Activated naive CD8-positive, alpha-beta T cell treated with anti-CD3 and anti-CD28 coated beads, Interleukin-2, amount 50 U/mL, for 24 hours (primary cell): ENCODE measurements around the gene SORCS1.

Experiments
- ATAC-seq: fragments of 150-1000 bp; cut with Tn5 transposase; one replicate; pipeline ENCODE4 v1.10.0; 2021
- DNase-seq: peaks from one replicate; pipeline ENCODE4 v3.0.0; 2021
- H3K27ac Mint-ChIP-seq: one replicate; pipeline ENCODE4 v1.8.0; 2021; ENCODE audit warnings: mild to moderate bottlenecking, mixed read lengths
- H3K27me3 Mint-ChIP-seq: one replicate; pipeline ENCODE4 v1.8.0; 2021; ENCODE audit warnings: mixed read lengths
- H3K36me3 Mint-ChIP-seq: one replicate; pipeline ENCODE4 v1.8.0; 2021; ENCODE audit warnings: low read depth, mixed read lengths
- H3K4me1 Mint-ChIP-seq: one replicate; pipeline ENCODE4 v1.8.0; 2021; ENCODE audit warnings: mixed read lengths
- H3K4me3 Mint-ChIP-seq: one replicate; pipeline ENCODE4 v1.8.0; 2021; ENCODE audit warnings: mild to moderate bottlenecking, moderate library complexity, mixed read lengths
- H3K9me3 Mint-ChIP-seq: one replicate; pipeline ENCODE4 v1.8.0; 2021; ENCODE audit warnings: mixed read lengths

Gene SORCS1

DNA sequence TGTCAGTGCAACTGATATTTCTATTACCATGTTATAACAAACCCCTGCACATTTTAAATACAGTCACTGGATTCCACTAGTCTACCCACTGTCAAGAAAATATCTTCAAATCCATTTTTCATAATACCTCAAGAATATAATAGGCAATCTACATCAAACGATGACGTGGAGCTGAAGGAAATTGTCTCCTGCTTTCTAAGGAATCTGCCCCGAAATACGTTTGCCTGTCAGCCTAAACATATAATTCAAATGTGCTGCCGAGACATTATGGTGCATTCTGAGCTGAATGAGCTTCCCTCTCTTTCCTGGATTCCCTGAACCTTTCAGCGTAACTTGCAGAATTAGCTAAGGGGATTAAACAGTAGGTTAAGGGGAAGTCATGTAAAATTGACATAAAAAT is 306.8 kb downstream of the SORCS1 start:
- Mint-ChIP-seq H3K27me3 (peaks cover 2% of the 10 kb centered on the region), H3K4me1 (no peaks in the 10 kb centered on the region), H3K4me3 (no peak overlapping the region), H3K9me3 (peaks cover 20% of the 10 kb centered on the region), H3K27ac (no peak overlapping the region), H3K36me3 (no peaks in the 10 kb centered on the region)
- no peak for DNase-seq
- ATAC-seq = no peak

GRCh38 chr10:106857213-106857612 is 307.3 kb downstream of the SORCS1 start:
- no peak for ATAC-seq
- Mint-ChIP-seq H3K4me1 (no peaks in the 10 kb centered on the region), H3K27me3 (peaks cover 2% of the 10 kb centered on the region), H3K27ac (no peak overlapping the region), H3K4me3 (no peak overlapping the region), H3K9me3 (peaks cover 20% of the 10 kb centered on the region), H3K36me3 (no peaks in the 10 kb centered on the region)
- no peak for DNase-seq

- Mint-ChIP-seq H3K4me3 (no peak overlapping the region), H3K4me1 (peaks cover 8% of the 10 kb centered on the region), H3K36me3 (no peaks in the 10 kb centered on the region), H3K27me3 (no peaks in the 10 kb centered on the region), H3K27ac (no peak overlapping the region), H3K9me3 (peaks cover 5% of the 10 kb centered on the region)
- ATAC-seq = peak; percentile 40
- DNase-seq = no peak
Observed at GRCh38 chr10:106836933-106837663, 327.4 kb downstream of the SORCS1 start.

GRCh38 chr10:106832846-106833245 is 331.7 kb downstream of the SORCS1 start:
- H3K9me3 Mint-ChIP-seq = no peaks in the 10 kb centered on the region
- H3K4me1 Mint-ChIP-seq = peaks cover 8% of the 10 kb centered on the region
- no peaks in the 10 kb centered on the region for H3K36me3 Mint-ChIP-seq
- H3K27ac Mint-ChIP-seq = no peak overlapping the region
- no peak overlapping the region for H3K4me3 Mint-ChIP-seq
- no peaks in the 10 kb centered on the region for H3K27me3 Mint-ChIP-seq
- no peak for DNase-seq
- ATAC-seq = no peak

- no peaks in the 10 kb centered on the region for H3K27me3 Mint-ChIP-seq
- DNase-seq = no peak
- no peak for ATAC-seq
- H3K36me3 Mint-ChIP-seq = no peaks in the 10 kb centered on the region
- no peak overlapping the region for H3K27ac Mint-ChIP-seq
- no peaks in the 10 kb centered on the region for H3K9me3 Mint-ChIP-seq
- no peak overlapping the region for H3K4me3 Mint-ChIP-seq
- H3K4me1 Mint-ChIP-seq = no peaks in the 10 kb centered on the region
Observed at GRCh38 chr10:106830471-106830870, 334.0 kb downstream of the SORCS1 start.

DNA sequence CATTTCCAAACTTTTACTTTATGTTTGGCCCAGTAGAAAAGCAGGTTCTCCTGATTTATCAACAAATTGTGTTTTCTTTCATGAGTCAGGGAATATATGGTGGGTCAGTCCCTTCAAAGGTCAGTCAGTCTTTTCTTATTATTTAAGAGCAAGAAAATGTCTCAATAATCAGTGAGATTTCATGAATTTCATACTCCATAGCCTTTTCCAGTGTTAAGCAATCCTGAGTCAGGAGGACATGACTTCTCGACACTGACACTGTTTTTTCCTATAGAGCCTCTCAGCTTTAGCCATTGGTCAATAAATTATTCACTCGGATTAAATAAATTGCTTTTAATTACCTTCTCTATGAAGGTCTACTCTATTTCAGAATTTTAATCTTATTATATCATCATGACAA is 334.5 kb downstream of the SORCS1 start:
- H3K9me3 Mint-ChIP-seq = no peaks in the 10 kb centered on the region
- H3K4me3 Mint-ChIP-seq = no peak overlapping the region
- no peaks in the 10 kb centered on the region for H3K36me3 Mint-ChIP-seq
- no peaks in the 10 kb centered on the region for H3K4me1 Mint-ChIP-seq
- H3K27ac Mint-ChIP-seq = no peak overlapping the region
- H3K27me3 Mint-ChIP-seq = no peaks in the 10 kb centered on the region
- DNase-seq (no peak), ATAC-seq (no peak)

DNA sequence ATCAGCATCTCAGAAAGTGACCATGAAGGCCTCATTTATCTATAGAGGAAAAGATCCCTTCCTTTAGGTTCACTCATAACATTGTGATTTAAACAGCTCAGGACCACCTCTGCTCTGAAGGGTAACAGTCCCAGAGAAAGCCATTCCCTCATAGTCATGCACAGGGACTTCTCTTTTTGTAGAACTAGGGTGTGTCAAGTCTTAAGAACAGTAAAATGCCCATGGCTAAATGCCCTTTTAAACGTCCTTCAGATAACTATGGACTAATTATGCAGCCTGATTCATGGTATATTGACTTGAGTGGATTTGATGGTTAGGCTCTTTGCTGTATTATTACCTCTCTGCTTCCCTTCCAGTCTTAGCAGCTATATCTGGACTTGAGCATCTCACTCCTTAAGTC is 337.8 kb downstream of the SORCS1 start:
- DNase-seq = no peak
- H3K27me3 Mint-ChIP-seq = no peaks in the 10 kb centered on the region
- no peaks in the 10 kb centered on the region for H3K4me1 Mint-ChIP-seq
- no peaks in the 10 kb centered on the region for H3K9me3 Mint-ChIP-seq
- no peak for ATAC-seq
- no peaks in the 10 kb centered on the region for H3K36me3 Mint-ChIP-seq
- no peak overlapping the region for H3K4me3 Mint-ChIP-seq
- H3K27ac Mint-ChIP-seq = no peak overlapping the region

DNA sequence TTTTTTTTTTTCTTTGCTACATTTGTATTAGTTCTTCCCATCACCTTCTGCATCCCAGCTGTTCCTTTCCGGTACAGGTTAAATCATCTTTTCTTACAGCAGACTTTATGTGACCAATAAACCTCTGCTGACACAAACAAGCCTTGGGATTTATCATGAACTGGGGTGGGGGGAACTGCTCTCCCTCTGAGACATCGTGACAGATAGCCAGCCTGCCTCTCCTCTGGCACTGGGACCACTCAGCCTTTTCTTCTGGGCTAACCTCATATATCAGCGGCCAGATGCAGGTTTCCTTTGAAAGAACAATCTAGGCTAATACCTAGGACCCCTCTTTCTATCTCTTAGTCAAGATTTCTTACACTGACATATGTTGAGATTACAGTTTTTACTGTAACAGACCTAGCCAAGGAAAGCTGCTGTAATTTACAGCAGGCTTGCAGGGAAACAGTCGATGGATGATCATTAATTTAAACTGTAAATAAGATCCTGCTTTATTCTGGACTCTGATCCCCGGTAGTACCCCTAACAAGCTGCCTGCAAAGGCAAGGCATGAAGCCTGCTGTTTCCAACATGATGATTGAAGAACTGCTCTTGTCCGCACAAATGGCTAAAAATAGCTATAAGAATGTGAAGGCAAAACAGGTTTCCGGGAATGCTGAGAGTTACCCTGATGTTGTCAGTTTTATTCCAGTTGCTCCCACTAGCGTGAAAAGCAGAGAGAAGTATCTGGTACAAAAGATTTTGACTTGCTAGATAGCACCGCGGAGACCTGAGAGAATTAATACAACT is 338.7 kb downstream of the SORCS1 start:
- Mint-ChIP-seq H3K4me3 (no peak overlapping the region), H3K27me3 (no peaks in the 10 kb centered on the region), H3K9me3 (no peaks in the 10 kb centered on the region), H3K36me3 (no peaks in the 10 kb centered on the region), H3K4me1 (no peaks in the 10 kb centered on the region), H3K27ac (no peak overlapping the region)
- ATAC-seq = no peak
- DNase-seq = no peak

- no peak for ATAC-seq
- H3K27me3 Mint-ChIP-seq = no peaks in the 10 kb centered on the region
- H3K9me3 Mint-ChIP-seq = no peaks in the 10 kb centered on the region
- peaks cover 9% of the 10 kb centered on the region for H3K4me1 Mint-ChIP-seq
- no peak for DNase-seq
- no peak overlapping the region for H3K4me3 Mint-ChIP-seq
- H3K36me3 Mint-ChIP-seq = no peaks in the 10 kb centered on the region
- H3K27ac Mint-ChIP-seq = no peak overlapping the region
Observed at GRCh38 chr10:106820579-106820978, 343.9 kb downstream of the SORCS1 start.

DNA sequence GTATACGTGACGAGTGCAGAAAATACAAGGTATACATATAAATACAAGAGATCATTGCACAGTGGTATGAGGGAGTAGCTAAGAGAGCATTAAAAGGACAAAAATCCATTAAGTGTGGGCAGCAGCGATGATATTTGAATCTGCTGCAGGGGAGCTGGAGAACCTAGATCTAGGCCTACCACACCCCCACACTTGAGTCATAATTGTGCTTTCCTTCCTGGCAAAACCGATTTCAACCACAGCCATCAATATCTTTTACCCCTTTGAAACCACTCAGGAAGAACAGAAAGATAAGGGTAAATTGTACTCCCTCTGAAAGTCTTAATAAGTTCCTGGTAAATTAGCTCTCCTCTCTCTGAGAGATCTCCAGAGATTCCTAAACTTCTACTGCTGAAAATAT is 345.0 kb downstream of the SORCS1 start:
- H3K4me1 Mint-ChIP-seq = peaks cover 9% of the 10 kb centered on the region
- ATAC-seq = no peak
- H3K4me3 Mint-ChIP-seq = no peak overlapping the region
- H3K27ac Mint-ChIP-seq = no peak overlapping the region
- H3K9me3 Mint-ChIP-seq = no peaks in the 10 kb centered on the region
- no peak for DNase-seq
- no peaks in the 10 kb centered on the region for H3K36me3 Mint-ChIP-seq
- no peaks in the 10 kb centered on the region for H3K27me3 Mint-ChIP-seq

- Mint-ChIP-seq H3K27ac (no peak overlapping the region), H3K4me1 (peaks cover 9% of the 10 kb centered on the region), H3K9me3 (no peaks in the 10 kb centered on the region), H3K27me3 (no peaks in the 10 kb centered on the region), H3K4me3 (no peak overlapping the region), H3K36me3 (no peaks in the 10 kb centered on the region)
- DNase-seq (no peak), ATAC-seq (no peak)
Observed at GRCh38 chr10:106816318-106817085, 348.0 kb downstream of the SORCS1 start.

- DNase-seq (no peak), ATAC-seq (no peak)
- Mint-ChIP-seq H3K36me3 (no peaks in the 10 kb centered on the region), H3K4me3 (no peak overlapping the region), H3K27me3 (no peaks in the 10 kb centered on the region), H3K9me3 (no peaks in the 10 kb centered on the region), H3K4me1 (peaks cover 9% of the 10 kb centered on the region), H3K27ac (no peak overlapping the region)
Observed at GRCh38 chr10:106815427-106816043, 349.0 kb downstream of the SORCS1 start.

DNA sequence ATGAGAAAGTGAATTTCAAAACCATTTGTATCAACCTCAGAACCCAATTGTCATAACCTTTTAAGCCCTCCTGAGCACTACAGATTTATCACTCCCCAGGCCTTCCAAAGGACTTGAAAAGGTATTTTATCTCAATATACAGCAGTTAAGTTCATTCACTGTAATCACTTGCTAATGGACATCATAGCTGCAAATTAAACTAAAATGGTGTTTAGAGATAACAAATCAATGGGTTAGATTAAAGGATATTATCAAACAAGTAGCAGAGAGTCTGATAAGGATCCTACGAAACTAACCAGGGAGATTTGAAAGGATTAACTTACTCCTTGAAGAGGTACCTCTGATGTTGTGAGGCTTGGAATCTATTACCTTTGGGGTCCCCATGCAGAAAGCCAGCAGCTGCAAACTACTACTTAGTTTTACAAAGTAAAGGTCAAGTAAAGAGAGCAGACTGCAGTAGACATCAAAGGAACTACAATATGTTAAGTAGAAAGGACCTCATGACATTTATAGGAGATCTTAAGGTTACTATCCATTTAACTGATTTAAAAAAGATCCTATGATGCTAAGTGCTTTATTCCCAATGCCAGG is 359.4 kb downstream of the SORCS1 start:
- DNase-seq = no peak
- H3K4me3 Mint-ChIP-seq = no peak overlapping the region
- H3K27me3 Mint-ChIP-seq = no peaks in the 10 kb centered on the region
- H3K27ac Mint-ChIP-seq = no peak overlapping the region
- peaks cover 4% of the 10 kb centered on the region for H3K9me3 Mint-ChIP-seq
- no peak for ATAC-seq
- H3K36me3 Mint-ChIP-seq = no peaks in the 10 kb centered on the region
- no peaks in the 10 kb centered on the region for H3K4me1 Mint-ChIP-seq

DNA sequence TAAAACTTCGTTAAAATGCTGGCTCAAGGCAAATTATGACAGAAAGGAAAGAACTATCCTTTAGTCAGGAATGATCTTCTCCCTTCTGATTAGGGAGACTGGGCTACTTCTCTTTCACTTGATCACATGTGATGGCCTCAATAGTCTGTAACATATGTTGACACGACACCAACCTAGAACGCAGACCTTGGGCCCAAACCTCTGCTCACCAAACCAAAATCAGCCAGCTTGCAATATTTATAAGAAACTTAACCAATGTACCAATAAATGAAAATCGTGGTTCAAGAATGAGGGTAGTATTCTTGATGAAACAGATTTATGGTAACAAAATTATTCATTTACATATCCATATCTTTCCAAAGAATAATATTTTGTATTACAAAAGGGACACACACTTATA is 361.6 kb downstream of the SORCS1 start:
- H3K27me3 Mint-ChIP-seq = no peaks in the 10 kb centered on the region
- no peak overlapping the region for H3K4me3 Mint-ChIP-seq
- no peaks in the 10 kb centered on the region for H3K4me1 Mint-ChIP-seq
- no peak for DNase-seq
- H3K9me3 Mint-ChIP-seq = peaks cover 7% of the 10 kb centered on the region
- no peaks in the 10 kb centered on the region for H3K36me3 Mint-ChIP-seq
- H3K27ac Mint-ChIP-seq = no peak overlapping the region
- no peak for ATAC-seq
